Retinal pigment epithelial cell (primary cell): Measurements from ENCODE around the gene KCNIP1.

Source experiments
- DNase-seq: peaks from one replicate; pipeline ENCODE4 v3.0.0-alpha.2; 2010; ENCODE audit warnings: low read depth
- H3K4me3 ChIP-seq: 2 replicates; pipeline ENCODE4 v1.5.1; 2011; ENCODE audit warnings: mild to moderate bottlenecking, low read length, control low read depth, moderate library complexity
- CTCF ChIP-seq: conservative IDR thresholded peaks from 2 replicates; pipeline ENCODE4 v1.5.1; 2011; ENCODE audit warnings: low read depth, low read length, control low read depth, inconsistent platforms

Gene KCNIP1

GRCh38 chr5:170513856-170514525, 10.2 kb downstream of the KCNIP1 start:
- DNase-seq, result no peak
- TF ChIP-seq CTCF, result no peak
- H3K4me3 ChIP-seq, result no peak overlapping the region

GRCh38 chr5:170517411-170517810, 13.6 kb downstream of the KCNIP1 start:
- DNase-seq, result no peak
- no peak for TF ChIP-seq CTCF
- H3K4me3 ChIP-seq, result no peak overlapping the region

GRCh38 chr5:170518277-170518676, 14.5 kb downstream of the KCNIP1 start:
- no peak for DNase-seq
- H3K4me3 ChIP-seq, result no peak overlapping the region
- no peak for TF ChIP-seq CTCF

- TF ChIP-seq CTCF, result no peak
- DNase-seq, result no peak
- H3K4me3 ChIP-seq, result no peak overlapping the region
These were observed 15.7 kb downstream of the KCNIP1 start for GRCh38 chr5:170519549-170519948.

GRCh38 chr5:170520372-170520771, 16.6 kb downstream of the KCNIP1 start:
- TF ChIP-seq CTCF, result no peak
- no peak overlapping the region for H3K4me3 ChIP-seq
- DNase-seq, result no peak

GRCh38 chr5:170522211-170523141, 18.7 kb downstream of the KCNIP1 start:
- no peak overlapping the region for H3K4me3 ChIP-seq
- DNase-seq, result no peak
- no peak for TF ChIP-seq CTCF
